Thyroid gland (tissue), 4 donors: ENCODE results near the gene RPS15.

Source experiments
- POLR2A ChIP-seq, 2 donors: fragments of 450-650 bp; IDR thresholded peaks; one replicate each; pipeline ENCODE4 v1.6.1; 2017; ENCODE audit warnings: antibody characterized with exemption in 2 of 2, mild to moderate bottlenecking in 2 of 2, moderate library complexity in 1 of 2
- TF ChIP-seq, protein P1 (sequence below), 6 experiments: fragments of 200-600 bp in 3 of 6; fragments of 450-650 bp in 3 of 6; sonication (generic) in 3 of 6; IDR thresholded peaks; one replicate each; pipeline ENCODE4 v1.5.1; 2016 to 2019; ENCODE audit warnings: antibody characterized with exemption in 6 of 6, mild to moderate bottlenecking in 2 of 6, inconsistent platforms in 1 of 6, moderate library complexity in 1 of 6

DNA sequence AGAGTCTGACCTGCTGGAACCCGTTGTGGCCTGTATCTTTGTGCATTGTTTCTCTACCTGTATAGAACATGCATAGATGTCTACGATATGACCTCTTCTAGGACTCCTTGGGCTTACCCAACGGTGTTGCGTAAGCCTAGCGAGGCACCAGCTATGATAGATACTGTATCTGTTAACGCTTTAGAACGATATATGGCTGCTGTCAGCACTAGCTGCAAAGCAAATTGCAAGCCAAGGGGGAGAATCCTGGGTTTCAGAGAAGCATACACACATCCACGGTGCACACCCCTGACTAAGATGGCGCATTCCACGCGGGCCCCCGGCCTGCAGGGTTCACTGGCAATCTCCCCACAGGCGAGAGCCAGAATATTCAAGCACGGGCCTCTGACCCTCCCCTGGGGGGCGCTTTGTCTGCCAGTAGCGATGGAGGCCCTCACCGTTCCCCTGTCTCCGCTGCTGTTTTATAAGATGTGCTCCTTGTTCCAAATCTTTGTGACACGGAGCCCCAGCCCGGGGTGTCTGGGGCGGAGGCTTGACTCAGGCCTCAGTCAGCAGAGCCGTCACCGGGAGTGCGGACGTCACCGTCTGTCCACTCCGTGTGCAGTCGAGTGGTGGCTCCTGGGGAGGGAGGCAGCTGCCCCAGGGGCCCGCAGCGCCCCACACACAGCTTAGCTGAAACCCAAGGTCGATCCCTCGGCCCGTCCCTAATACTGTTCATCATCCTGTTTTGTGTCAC, 12.9 kb upstream of the RPS15 start:
- TF ChIP-seq, protein P1, sequence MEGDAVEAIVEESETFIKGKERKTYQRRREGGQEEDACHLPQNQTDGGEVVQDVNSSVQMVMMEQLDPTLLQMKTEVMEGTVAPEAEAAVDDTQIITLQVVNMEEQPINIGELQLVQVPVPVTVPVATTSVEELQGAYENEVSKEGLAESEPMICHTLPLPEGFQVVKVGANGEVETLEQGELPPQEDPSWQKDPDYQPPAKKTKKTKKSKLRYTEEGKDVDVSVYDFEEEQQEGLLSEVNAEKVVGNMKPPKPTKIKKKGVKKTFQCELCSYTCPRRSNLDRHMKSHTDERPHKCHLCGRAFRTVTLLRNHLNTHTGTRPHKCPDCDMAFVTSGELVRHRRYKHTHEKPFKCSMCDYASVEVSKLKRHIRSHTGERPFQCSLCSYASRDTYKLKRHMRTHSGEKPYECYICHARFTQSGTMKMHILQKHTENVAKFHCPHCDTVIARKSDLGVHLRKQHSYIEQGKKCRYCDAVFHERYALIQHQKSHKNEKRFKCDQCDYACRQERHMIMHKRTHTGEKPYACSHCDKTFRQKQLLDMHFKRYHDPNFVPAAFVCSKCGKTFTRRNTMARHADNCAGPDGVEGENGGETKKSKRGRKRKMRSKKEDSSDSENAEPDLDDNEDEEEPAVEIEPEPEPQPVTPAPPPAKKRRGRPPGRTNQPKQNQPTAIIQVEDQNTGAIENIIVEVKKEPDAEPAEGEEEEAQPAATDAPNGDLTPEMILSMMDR (IDR thresholded peaks at IDR 0.05), result no peak
- no peak for TF ChIP-seq POLR2A (IDR thresholded peaks at IDR 0.05)
